H9 (cell line): ENCODE measurements around the gene HSPA9. TPM values are rescaled to one million over a fixed set of nuclear protein-coding genes. Genes with fewer than 3 reads are reported as not detected.

Source experiments
- DNase-seq: peaks from one replicate; pipeline ENCODE4 v3.0.0-alpha.2; 2017
- H2AFZ ChIP-seq: one replicate; pipeline ENCODE4 v1.6.1; 2013; ENCODE audit warnings: mild to moderate bottlenecking, low read length, control low read depth, moderate library complexity
- H2AK5ac ChIP-seq: 2 replicates; pipeline ENCODE4 v1.6.1; 2013; ENCODE audit warnings: low read length, control low read depth, mixed read lengths; ENCODE audit not compliant: insufficient read length
- H2BK120ac ChIP-seq: one replicate; pipeline ENCODE4 v1.6.1; 2013; ENCODE audit warnings: low read depth, mild to moderate bottlenecking, low read length, control low read depth, inconsistent platforms; ENCODE audit not compliant: poor library complexity, severe bottlenecking
- H2BK12ac ChIP-seq: 2 replicates; pipeline ENCODE4 v1.6.1; 2013; ENCODE audit warnings: low read length, control low read depth, mixed read lengths, low read depth; ENCODE audit not compliant: insufficient read length
- H2BK15ac ChIP-seq: 2 replicates; pipeline ENCODE4 v1.6.1; 2013; ENCODE audit warnings: low read depth, low read length, control low read depth
- H2BK20ac ChIP-seq: one replicate; pipeline ENCODE4 v1.6.1; 2013; ENCODE audit warnings: low read depth, mild to moderate bottlenecking, low read length, control low read depth, inconsistent platforms; ENCODE audit not compliant: poor library complexity, severe bottlenecking
- H2BK5ac ChIP-seq: 2 replicates; pipeline ENCODE4 v1.6.1; 2013; ENCODE audit warnings: low read length, control low read depth, mixed read lengths; ENCODE audit not compliant: insufficient read length
- H3K14ac ChIP-seq: 2 replicates; pipeline ENCODE4 v1.6.1; 2013; ENCODE audit warnings: low read length, control low read depth; ENCODE audit not compliant: insufficient read depth
- H3K18ac ChIP-seq: 2 replicates; pipeline ENCODE4 v1.6.1; 2013; ENCODE audit warnings: low read depth, mild to moderate bottlenecking, mixed read lengths, low read length, control low read depth; ENCODE audit not compliant: insufficient read length
- H3K23ac ChIP-seq: 2 replicates; pipeline ENCODE4 v1.6.1; 2013; ENCODE audit warnings: low read length, control low read depth, mixed read lengths, low read depth; ENCODE audit not compliant: insufficient read length
- H3K23me2 ChIP-seq: 2 replicates; pipeline ENCODE4 v1.6.1; 2013; ENCODE audit warnings: low read depth, mild to moderate bottlenecking, mixed read lengths, low read length, control low read depth; ENCODE audit not compliant: insufficient read length, poor library complexity, severe bottlenecking
- H3K27ac ChIP-seq: 2 replicates; pipeline ENCODE4 v1.5.1; 2013; ENCODE audit warnings: low read length, control low read depth, mixed read lengths, low read depth; ENCODE audit not compliant: insufficient read length
- H3K27me3 ChIP-seq: 2 replicates; pipeline ENCODE4 v1.6.1; 2013; ENCODE audit warnings: low read length, control low read depth, inconsistent platforms; ENCODE audit not compliant: insufficient read depth
- H3K4ac ChIP-seq: 2 replicates; pipeline ENCODE4 v1.6.1; 2013; ENCODE audit warnings: low read depth, mild to moderate bottlenecking, control low read depth, inconsistent platforms, low read length, moderate library complexity
- H3K4me1 ChIP-seq: 2 replicates; pipeline ENCODE4 v1.6.1; 2013; ENCODE audit warnings: low read length, control low read depth, inconsistent platforms; ENCODE audit not compliant: insufficient read depth
- H3K4me2 ChIP-seq: 2 replicates; pipeline ENCODE4 v1.6.1; 2013; ENCODE audit warnings: low read length, control low read depth, mixed read lengths; ENCODE audit not compliant: insufficient read length, insufficient read depth
- H3K56ac ChIP-seq: 2 replicates; pipeline ENCODE4 v1.6.1; 2013; ENCODE audit warnings: low read depth, mild to moderate bottlenecking, mixed read lengths, low read length, control low read depth; ENCODE audit not compliant: insufficient read length
- H3K79me1 ChIP-seq: 2 replicates; pipeline ENCODE4 v1.6.1; 2013; ENCODE audit warnings: low read depth, mild to moderate bottlenecking, moderate library complexity, low read length, control low read depth, inconsistent platforms; ENCODE audit not compliant: insufficient read depth, poor library complexity, severe bottlenecking
- H3K79me2 ChIP-seq: 2 replicates; pipeline ENCODE4 v1.6.1; 2013; ENCODE audit warnings: low read length, control low read depth, inconsistent platforms; ENCODE audit not compliant: insufficient read depth
- H3K9ac ChIP-seq: 2 replicates; pipeline ENCODE4 v1.6.1; 2013; ENCODE audit warnings: low read length, control low read depth, mixed read lengths; ENCODE audit not compliant: insufficient read length; ENCODE audit errors: extremely low read depth
- H3K9me3 ChIP-seq: one replicate; pipeline ENCODE4 v1.6.1; 2013; ENCODE audit warnings: low read depth, low read length, inconsistent platforms; ENCODE audit not compliant: control insufficient read depth
- H3T11ph ChIP-seq: one replicate; pipeline ENCODE4 v1.6.1; 2013; ENCODE audit warnings: mild to moderate bottlenecking, low read length, control low read depth, inconsistent platforms
- H4K20me1 ChIP-seq: one replicate; pipeline ENCODE4 v1.6.1; 2013; ENCODE audit not compliant: control insufficient read depth, insufficient read length, insufficient read depth
- H4K5ac ChIP-seq: 2 replicates; pipeline ENCODE4 v1.6.1; 2013; ENCODE audit warnings: low read depth, mild to moderate bottlenecking, mixed read lengths, low read length, control low read depth; ENCODE audit not compliant: insufficient read length
- H4K8ac ChIP-seq: replicated peaks from 2 replicates; pipeline ENCODE4 v1.6.1; 2013; ENCODE audit warnings: low read length, control low read depth, mixed read lengths, low read depth; ENCODE audit not compliant: insufficient read length
- H4K91ac ChIP-seq: 2 replicates; pipeline ENCODE4 v1.6.1; 2013; ENCODE audit warnings: low read depth, mild to moderate bottlenecking, moderate library complexity, mixed read lengths, low read length, control low read depth; ENCODE audit not compliant: insufficient read length
- H3K27ac Mint-ChIP-seq, 3 experiments: 2 replicates in 2 of 3; 3 replicates in 1 of 3; pipeline ENCODE4 v1.8.0; 2020 to 2021; ENCODE audit warnings: mixed read lengths in 3 of 3, mild to moderate bottlenecking in 1 of 3, moderate library complexity in 1 of 3
- H3K27me3 Mint-ChIP-seq: 2 replicates; pipeline ENCODE4 v1.8.0; 2021; ENCODE audit warnings: low read depth, mild to moderate bottlenecking, moderate library complexity, mixed read lengths
- H3K36me3 Mint-ChIP-seq, 3 experiments: 2 replicates in 2 of 3; 3 replicates in 1 of 3; pipeline ENCODE4 v1.8.0; 2020 to 2021; ENCODE audit warnings: low read depth in 3 of 3, mixed read lengths in 3 of 3; ENCODE audit not compliant: insufficient read depth in 1 of 3
- H3K4me1 Mint-ChIP-seq, 2 experiments: 2 replicates each; pipeline ENCODE4 v1.8.0; 2020; ENCODE audit warnings: mixed read lengths in 2 of 2
- H3K4me3 Mint-ChIP-seq, 2 experiments: 2 replicates in 1 of 2; 3 replicates in 1 of 2; pipeline ENCODE4 v1.8.0; 2020 to 2021; ENCODE audit warnings: mild to moderate bottlenecking in 2 of 2, mixed read lengths in 2 of 2, moderate library complexity in 1 of 2
- H3K9me3 Mint-ChIP-seq, 2 experiments: 2 replicates in 1 of 2; 3 replicates in 1 of 2; pipeline ENCODE4 v1.8.0; 2020; ENCODE audit warnings: mild to moderate bottlenecking in 2 of 2, mixed read lengths in 2 of 2, moderate library complexity in 1 of 2
- WGBS: extraction: QIAGEN DNeasy Blood & Tissue Kit; methylation state at CpG from one replicate; pipeline ENCODE4 v1.1.7; 2013; ENCODE audit warnings: missing lambda C conversion rate, low lambda C conversion rate, mixed read lengths; ENCODE audit not compliant: insufficient read length; ENCODE audit errors: extremely low coverage; 5-methylcytosine and 5-hydroxymethylcytosine counted together
- total RNA-seq: library from RNA; stranded (reverse); gene quantifications from 2 replicates; pipeline ENCODE4 v1.2.1, GENCODE V29; 2021
- TF ChIP-seq, protein P1 (sequence below): fragments of 200-600 bp; sonication (generic); conservative IDR thresholded peaks from 3 replicates; pipeline ENCODE4 v1.8.0; 2021; ENCODE audit warnings: antibody characterized with exemption, mild to moderate bottlenecking

HSPA9 gene
- total RNA-seq, 1 experiment from 2014 or later, result 397 TPM

DNA sequence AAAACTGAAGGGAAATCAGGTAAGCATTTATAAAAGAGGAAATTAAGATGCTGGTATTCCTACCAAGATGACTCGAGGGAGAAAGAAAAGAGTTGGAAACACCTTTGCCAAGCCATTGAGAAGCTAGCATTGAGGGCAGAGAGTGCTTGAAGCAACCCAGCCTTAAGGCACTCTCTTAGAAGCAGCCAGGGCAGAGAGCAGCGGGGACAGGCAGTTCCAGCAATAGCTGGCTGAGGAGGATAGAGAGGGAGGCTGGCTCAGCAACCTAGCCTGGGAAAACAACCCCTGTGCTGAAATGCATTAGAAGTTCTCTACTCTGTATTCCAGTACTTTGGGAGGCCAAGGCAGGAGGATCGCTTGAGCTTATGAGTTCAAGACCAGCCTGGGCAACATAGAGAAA, 40.3 kb upstream of the HSPA9 start:
- H3K27me3 ChIP-seq, result no peaks in the 10 kb centered on the region
- H3K9me3 Mint-ChIP-seq, result no peaks in the 10 kb centered on the region

More for the DNA sequence above, 40.3 kb upstream of the HSPA9 start:
- Histone ChIP-seq H4K8ac (no peak overlapping the region), H3K4ac (no peak overlapping the region), H2BK5ac (no peak overlapping the region), H3K23me2 (peaks cover 12% of the 10 kb centered on the region), H3T11ph (no peak overlapping the region), H3K9ac (no peak overlapping the region), H4K5ac (no peak overlapping the region), H3K79me2 (no peaks in the 10 kb centered on the region), H2BK12ac (no peak overlapping the region), H3K18ac (no peak overlapping the region), H4K20me1 (no peaks in the 10 kb centered on the region), H4K91ac (no peak overlapping the region), H3K23ac (no peak overlapping the region), H3K4me2 (no peak overlapping the region), H2AK5ac (no peak overlapping the region), H2BK20ac (no peak overlapping the region), H3K27ac (no peak overlapping the region), H2BK15ac (no peak overlapping the region), H2AFZ (no peak overlapping the region), H3K79me1 (no peaks in the 10 kb centered on the region), H3K4me1 (no peaks in the 10 kb centered on the region; the same call in 1 of the 2 replicates), H3K56ac (no peak overlapping the region), H3K14ac (no peak overlapping the region), H2BK120ac (no peak overlapping the region), H3K9me3 (no peaks in the 10 kb centered on the region)
- Mint-ChIP-seq H3K4me3 (no peak overlapping the region), H3K36me3 (no peaks in the 10 kb centered on the region), H3K27ac (no peak overlapping the region), H3K27me3 (no peaks in the 10 kb centered on the region), H3K4me1 (peaks cover 11 to 12% of the 10 kb centered on the region in 2 experiments)
- no peak for DNase-seq
- no CpG with 5 or more reads among the region's 3 CpGs for WGBS
- TF ChIP-seq, protein P1, sequence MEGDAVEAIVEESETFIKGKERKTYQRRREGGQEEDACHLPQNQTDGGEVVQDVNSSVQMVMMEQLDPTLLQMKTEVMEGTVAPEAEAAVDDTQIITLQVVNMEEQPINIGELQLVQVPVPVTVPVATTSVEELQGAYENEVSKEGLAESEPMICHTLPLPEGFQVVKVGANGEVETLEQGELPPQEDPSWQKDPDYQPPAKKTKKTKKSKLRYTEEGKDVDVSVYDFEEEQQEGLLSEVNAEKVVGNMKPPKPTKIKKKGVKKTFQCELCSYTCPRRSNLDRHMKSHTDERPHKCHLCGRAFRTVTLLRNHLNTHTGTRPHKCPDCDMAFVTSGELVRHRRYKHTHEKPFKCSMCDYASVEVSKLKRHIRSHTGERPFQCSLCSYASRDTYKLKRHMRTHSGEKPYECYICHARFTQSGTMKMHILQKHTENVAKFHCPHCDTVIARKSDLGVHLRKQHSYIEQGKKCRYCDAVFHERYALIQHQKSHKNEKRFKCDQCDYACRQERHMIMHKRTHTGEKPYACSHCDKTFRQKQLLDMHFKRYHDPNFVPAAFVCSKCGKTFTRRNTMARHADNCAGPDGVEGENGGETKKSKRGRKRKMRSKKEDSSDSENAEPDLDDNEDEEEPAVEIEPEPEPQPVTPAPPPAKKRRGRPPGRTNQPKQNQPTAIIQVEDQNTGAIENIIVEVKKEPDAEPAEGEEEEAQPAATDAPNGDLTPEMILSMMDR, result no peak
